Activated naive CD4-positive, alpha-beta T cell treated with anti-CD3 and anti-CD28 coated beads, Interleukin-2, amount 10 ng/mL, durations not matched to agents 7 days and 5 days (primary cell): Measurements from ENCODE around the gene QRFP.

ENCODE experiments used
- CTCF ChIA-PET: fragments of 350-600 bp; sonication (Branson Sonifier 250); formaldehyde crosslinking; loops from one replicate; lab custom pipeline; 2021; ENCODE audit warnings: antibody characterized with exemption; lab: Charles Lee
- DNase-seq: peaks from one replicate; pipeline ENCODE4 v3.0.0-alpha.2; 2020
- H3K27ac Mint-ChIP-seq: one replicate; pipeline ENCODE4 v1.8.0; 2021; ENCODE audit warnings: mild to moderate bottlenecking, moderate library complexity, mixed read lengths
- H3K27me3 Mint-ChIP-seq: one replicate; pipeline ENCODE4 v1.8.0; 2021; ENCODE audit warnings: mild to moderate bottlenecking, mixed read lengths
- H3K36me3 Mint-ChIP-seq: one replicate; pipeline ENCODE4 v1.8.0; 2021; ENCODE audit warnings: mixed read lengths
- H3K4me1 Mint-ChIP-seq: one replicate; pipeline ENCODE4 v1.8.0; 2021; ENCODE audit warnings: mixed read lengths
- H3K4me3 Mint-ChIP-seq: one replicate; pipeline ENCODE4 v1.8.0; 2021; ENCODE audit warnings: mild to moderate bottlenecking, moderate library complexity, mixed read lengths
- H3K9me3 Mint-ChIP-seq: one replicate; pipeline ENCODE4 v1.8.0; 2021; ENCODE audit warnings: mixed read lengths

The QRFP gene

GRCh38 chr9:130847306-130848217 is 49.0 kb downstream of the QRFP start:
- no peak for DNase-seq
- CTCF ChIA-PET: interaction anchor here (0.7 to 1.6 kb wide), 2 partner anchors 19 to 303 kb away, joined by 4 read pairs; no protein-coding TSS in a partner anchor

DNA sequence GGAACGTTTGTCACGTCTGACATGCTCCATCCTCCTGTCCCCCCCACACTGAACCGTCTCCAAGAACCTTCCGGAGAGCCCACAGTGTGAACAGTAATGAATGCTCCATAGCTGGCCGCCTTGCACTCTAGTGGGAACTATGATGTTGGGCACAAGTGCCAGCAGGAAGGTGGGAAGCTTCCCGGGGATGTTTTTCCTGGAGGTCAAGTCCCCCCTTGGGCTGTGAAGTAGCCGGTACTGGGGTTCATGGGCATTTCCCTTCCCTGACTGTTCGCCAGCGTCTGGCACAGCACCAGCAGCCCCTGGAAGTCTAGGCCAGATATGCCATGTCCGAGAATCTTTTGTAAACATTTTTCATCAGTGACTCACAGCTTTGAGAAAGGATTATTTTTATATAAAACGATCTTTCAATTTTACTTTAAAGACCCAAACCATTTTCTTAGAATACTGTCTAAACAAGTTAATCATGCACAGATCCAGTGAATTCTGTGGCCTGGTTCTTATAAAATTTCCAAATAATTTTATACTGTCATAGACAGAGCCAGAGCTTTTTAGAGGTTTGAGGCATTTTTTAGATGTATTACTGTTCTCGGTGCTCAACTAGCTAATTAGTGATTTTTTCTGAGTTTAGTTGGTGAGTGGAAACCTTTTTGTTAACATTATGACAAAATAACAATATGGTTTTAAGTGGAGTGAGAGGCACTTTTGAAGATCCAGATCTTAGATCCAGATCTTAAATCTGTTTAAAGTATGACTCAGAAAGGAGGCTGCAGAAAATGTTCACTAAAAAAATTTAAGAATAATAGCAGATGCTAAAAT is 49.9 kb downstream of the QRFP start:
- CTCF ChIA-PET: interaction anchor here (1.0 to 1.6 kb wide), 3 partner anchors 16 to 22 kb away, joined by 3 to 4 read pairs (median 3); no protein-coding TSS in a partner anchor
- Mint-ChIP-seq H3K9me3 (no peaks in the 10 kb centered on the region), H3K27ac (no peak overlapping the region), H3K27me3 (no peaks in the 10 kb centered on the region), H3K4me3 (no peak overlapping the region), H3K4me1 (peaks cover 14% of the 10 kb centered on the region), H3K36me3 (no peaks in the 10 kb centered on the region)
- DNase-seq: no peak

More at GRCh38 chr9:130847306-130848217, 49.0 kb downstream of the QRFP start:
- Mint-ChIP-seq H3K4me1 (peaks cover 14% of the 10 kb centered on the region), H3K27me3 (no peaks in the 10 kb centered on the region), H3K27ac (no peak overlapping the region), H3K36me3 (no peaks in the 10 kb centered on the region), H3K4me3 (no peak overlapping the region), H3K9me3 (no peaks in the 10 kb centered on the region)

- CTCF ChIA-PET: interaction anchor here (1.0 to 1.6 kb wide), 3 partner anchors 16 to 23 kb away, joined by 3 to 4 read pairs (median 3); no protein-coding TSS in a partner anchor
- peaks cover 14% of the 10 kb centered on the region for H3K4me1 Mint-ChIP-seq
Observed at GRCh38 chr9:130845901-130846481, 50.6 kb downstream of the QRFP start.

DNA sequence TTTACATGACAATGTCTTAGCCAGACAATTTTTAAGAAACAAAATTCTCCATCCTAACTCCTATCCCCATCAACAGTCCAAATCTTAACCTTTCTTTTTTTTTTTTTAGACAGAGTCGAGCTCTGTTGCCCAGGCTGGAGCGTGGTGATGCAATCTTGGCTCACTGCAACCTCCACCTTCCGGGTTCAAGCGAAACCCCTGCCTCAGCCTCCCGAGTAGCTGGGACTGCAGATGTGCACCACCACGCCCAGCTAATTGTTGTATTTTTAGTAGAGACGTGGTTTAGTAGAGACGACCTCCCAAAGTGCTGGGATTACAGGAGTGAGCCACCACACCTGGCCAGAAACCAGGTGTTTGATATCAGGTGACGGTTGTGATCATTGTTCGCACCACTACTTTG is 51.4 kb downstream of the QRFP start:
- Mint-ChIP-seq H3K9me3 (no peaks in the 10 kb centered on the region), H3K4me1 (peaks cover 14% of the 10 kb centered on the region), H3K27me3 (no peaks in the 10 kb centered on the region), H3K36me3 (no peaks in the 10 kb centered on the region), H3K4me3 (no peak overlapping the region), H3K27ac (no peak overlapping the region)
- CTCF ChIA-PET: no interaction called here
- no peak for DNase-seq

More at GRCh38 chr9:130845901-130846481, 50.6 kb downstream of the QRFP start:
- H3K27ac Mint-ChIP-seq: no peak overlapping the region
- no peak for DNase-seq
- no peaks in the 10 kb centered on the region for H3K36me3 Mint-ChIP-seq
- no peaks in the 10 kb centered on the region for H3K9me3 Mint-ChIP-seq
- no peaks in the 10 kb centered on the region for H3K27me3 Mint-ChIP-seq
- no peak overlapping the region for H3K4me3 Mint-ChIP-seq

DNA sequence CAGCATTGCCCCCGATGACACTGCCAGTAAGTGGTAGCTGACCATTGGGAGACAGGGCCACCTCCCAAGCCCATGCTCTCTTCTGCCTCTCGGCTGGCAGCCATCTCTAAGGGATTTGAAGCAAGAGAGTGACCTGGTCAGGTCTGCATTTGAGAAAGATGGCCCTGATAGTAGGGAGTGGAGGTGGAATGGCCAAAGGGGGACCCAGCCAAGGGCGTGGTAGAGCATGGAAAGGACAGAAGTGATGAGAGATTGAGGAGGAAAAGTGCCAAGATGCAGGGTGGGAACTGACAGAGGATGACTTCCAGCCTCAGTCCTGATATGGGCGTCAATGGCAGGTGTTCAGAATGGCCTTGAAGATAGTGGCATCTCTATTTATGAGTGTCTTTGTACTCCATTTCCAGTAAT is 52.6 kb downstream of the QRFP start:
- H3K4me1 Mint-ChIP-seq: peaks cover 14% of the 10 kb centered on the region

DNA sequence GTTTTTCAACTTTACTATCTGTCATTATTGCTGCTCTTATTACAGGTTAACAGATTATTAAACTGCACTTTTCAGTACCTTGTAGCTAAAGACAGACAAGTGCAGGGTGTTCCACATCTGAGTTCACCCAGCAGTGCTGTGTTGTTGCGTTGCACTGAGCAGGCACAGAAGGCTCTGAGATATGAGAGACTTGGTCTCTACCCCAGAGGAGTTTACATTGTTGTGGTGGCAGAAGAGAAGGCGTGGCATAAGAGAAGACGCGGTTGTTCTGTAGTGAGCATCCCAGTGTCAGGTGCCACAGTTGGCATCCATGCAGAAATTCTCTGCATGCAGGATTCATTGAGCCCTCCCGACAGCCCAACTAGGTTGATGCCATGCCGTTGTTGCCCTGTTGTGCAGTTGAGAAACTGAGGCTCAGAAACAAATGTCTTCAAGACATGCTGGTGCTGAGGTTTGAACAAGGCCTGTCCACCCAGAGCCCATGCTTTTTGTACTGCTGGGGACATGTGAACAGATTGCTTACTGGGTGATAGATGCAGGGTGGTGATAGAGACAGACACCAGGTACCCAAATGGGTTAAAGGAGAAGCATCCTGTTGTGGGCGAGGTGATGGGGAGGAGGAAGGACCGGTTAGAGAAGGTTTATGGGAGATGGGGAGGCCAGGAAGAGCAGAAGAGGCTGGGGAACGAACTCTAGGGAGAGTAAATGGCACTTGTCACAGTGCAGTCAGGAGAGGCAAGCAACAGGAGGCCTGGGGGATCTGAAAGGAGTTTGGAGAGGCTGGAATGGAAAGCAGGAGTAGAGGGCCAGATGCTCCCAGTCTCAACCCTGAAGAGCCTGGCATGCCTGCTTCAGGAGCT is 53.3 kb downstream of the QRFP start:
- Mint-ChIP-seq H3K36me3 (no peaks in the 10 kb centered on the region), H3K27ac (no peak overlapping the region), H3K4me3 (no peak overlapping the region), H3K9me3 (no peaks in the 10 kb centered on the region), H3K4me1 (peaks cover 14% of the 10 kb centered on the region), H3K27me3 (no peaks in the 10 kb centered on the region)
- no peak for DNase-seq
- CTCF ChIA-PET: no interaction called here

More for the DNA sequence above, 52.6 kb downstream of the QRFP start:
- CTCF ChIA-PET: no interaction called here
- H3K4me3 Mint-ChIP-seq: no peak overlapping the region
- no peak overlapping the region for H3K27ac Mint-ChIP-seq
- no peak for DNase-seq
- no peaks in the 10 kb centered on the region for H3K9me3 Mint-ChIP-seq
- no peaks in the 10 kb centered on the region for H3K27me3 Mint-ChIP-seq
- no peaks in the 10 kb centered on the region for H3K36me3 Mint-ChIP-seq
